Fibroblast of upper back skin (primary cell): Measurements from ENCODE around the gene TAF11L13.

Experiments used
- DNase-seq: peaks from one replicate; pipeline ENCODE4 v3.0.0-alpha.2; 2013

TAF11L13 gene

GRCh38 chr5:17680737-17681136 is 48.8 kb downstream of the TAF11L13 start:
- no peak for DNase-seq
